Head of caudate nucleus (tissue), 42 donors: ENCODE data around the gene POU3F1.

Source experiments
- DNase-seq, 42 donors: peaks; one replicate each; pipeline versions ENCODE4 v3.0.0 to v3.0.0-alpha.2; 2020 to 2021; ENCODE audit warnings: mixed read lengths in 7 of 42
- intact Hi-C: fragments of 100-400 bp; cut with DNase I; formaldehyde crosslinking; loops from one replicate; pipeline ENCODE4 v1.15.0; 2022

Gene POU3F1

GRCh38 chr1:38014724-38015424, 31.7 kb downstream of the POU3F1 start:
- DNase-seq = no peak
- intact Hi-C loops = loop anchor here (5.0 kb wide), 1 partner anchor 323 kb away; the partner anchor contains the start of gene CDCA8

GRCh38 chr1:38014171-38014570, 32.4 kb downstream of the POU3F1 start:
- DNase-seq = no peak
- intact Hi-C loops = loop anchor here (5.0 kb wide), 1 partner anchor 322 kb away; the partner anchor contains the start of gene CDCA8

DNA sequence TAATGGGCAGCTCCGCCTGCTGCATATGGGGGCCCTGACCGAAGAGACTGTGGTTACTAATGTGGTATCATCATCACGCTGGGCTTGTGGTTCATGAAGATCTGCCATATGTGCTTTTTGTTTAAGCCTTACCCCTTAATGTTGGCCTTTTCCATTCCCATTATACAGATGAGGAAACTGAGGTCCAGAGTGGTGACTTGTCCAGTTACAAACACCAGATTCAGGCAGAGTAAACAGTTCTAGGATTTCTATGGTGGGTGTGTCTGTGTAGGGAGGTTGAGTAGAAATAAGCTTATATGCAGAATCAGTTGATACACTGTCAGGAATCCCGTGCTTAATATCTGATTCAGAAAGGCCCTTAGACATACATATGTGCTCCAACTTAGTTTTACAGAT, 33.4 kb downstream of the POU3F1 start:
- intact Hi-C loops = loop anchor here (5.0 kb wide), 1 partner anchor 321 kb away; the partner anchor contains the start of gene CDCA8
- no peak for DNase-seq

DNA sequence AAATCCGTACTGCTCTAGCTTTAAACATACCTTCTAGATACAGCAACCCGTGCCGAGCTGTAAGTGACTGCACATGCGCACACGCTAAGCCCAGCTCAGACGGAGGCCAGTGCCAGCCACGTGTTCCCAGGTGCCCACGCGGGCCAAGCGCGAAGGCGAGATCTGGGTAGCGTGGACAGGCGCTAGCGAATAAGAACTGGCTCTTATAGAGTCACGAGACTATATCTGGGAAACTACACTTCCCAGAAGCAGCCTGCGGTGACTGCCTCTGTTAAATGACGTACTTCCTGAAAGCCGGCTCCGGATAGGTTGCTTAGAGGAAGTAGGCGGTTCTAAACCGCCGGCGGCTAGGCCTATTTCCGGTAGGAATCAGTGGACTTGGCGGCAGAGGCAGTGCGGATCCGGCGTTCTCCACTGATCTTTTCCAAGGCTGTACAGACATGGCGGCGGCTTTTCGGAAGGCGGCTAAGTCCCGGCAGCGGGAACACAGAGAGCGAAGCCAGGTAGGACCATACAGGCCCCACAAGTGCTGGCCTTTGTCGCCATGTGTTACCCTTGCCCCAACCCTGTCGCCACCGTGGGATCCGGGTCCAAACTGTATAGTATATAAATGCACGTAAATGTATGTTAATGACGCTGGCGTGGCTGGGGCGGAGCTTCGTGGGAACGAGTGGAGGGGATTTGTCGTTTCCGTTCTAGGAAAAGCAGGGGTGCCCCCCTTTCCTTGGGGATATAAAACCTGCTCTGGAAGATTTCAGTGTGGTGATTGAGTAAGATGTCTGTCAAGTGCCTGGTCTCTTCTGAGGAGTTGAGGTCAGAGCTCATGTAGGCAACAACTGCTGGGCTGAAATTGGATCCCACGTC, 34.0 kb downstream of the POU3F1 start, which contains the start of gene UTP11:
TSS of gene UTP11 (plus strand) at position 372 of the 864 bp plus-strand sequence. CDS start at position 441, 69 bp downstream.
- intact Hi-C loops = loop anchor here (5.0 kb wide), 1 partner anchor 320 kb away; the partner anchor contains the start of gene CDCA8

DNA sequence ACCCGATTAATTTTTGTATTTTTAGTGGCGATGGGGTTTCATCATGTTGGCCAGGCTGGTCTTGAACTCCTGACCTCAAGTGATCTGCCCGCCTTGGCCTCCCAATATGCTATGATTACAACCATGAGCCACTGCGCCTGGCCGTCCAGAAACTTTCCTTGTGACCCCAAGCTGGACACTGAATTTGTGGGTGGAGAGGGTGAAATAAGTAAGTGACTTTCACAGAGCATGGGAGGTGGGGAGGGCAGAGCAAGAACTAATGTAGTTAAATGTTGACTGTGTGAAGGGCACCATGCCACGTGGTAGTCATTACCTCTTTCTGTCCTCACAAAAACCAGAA, 36.8 kb downstream of the POU3F1 start:
- intact Hi-C loops = loop anchor here (5.0 kb wide), 1 partner anchor 318 kb away; the partner anchor contains the start of gene CDCA8
- DNase-seq = peak in 1 of 42 donors; percentile 18

More for the DNA sequence above, 34.0 kb downstream of the POU3F1 start, which contains the start of gene UTP11:
- peak; percentile 88 to 99 (median 96) for DNase-seq

DNA sequence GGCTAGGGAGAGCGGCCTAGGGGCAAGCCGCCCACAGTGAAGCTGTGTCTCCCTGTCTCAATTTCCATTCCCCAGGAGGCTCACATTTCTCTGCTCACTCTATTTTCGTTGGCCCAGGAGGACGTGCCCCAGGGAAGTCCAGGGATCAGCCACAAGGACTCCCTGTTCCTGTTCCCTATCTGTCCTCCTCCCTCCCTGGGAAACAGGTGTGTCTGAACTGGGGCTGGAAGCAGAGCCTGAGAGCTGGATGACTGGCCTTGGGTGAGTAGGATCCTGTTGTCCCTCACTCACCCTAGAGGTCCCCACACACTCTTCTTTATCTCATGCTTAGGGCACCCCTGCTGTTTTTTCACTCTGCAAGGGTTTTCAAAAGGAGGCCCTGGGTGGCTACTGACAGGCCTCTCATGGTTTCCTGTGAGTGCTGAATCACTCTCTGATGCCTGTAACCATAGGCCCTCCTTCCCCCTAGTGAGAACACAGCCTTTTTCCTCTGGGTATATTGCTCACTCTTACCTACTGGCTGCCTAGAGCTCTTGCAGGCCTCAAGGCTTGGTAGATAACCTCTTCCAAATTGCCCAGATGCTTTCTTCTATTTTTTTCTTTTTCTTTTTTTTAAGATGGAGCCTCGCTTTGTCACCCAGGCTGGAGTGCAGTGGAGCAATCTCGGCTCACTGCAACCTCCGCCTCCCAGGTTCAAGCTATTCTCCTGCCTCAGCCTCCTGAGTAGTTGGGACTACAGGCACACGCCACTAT, 37.3 kb downstream of the POU3F1 start:
- DNase-seq = no peak

DNA sequence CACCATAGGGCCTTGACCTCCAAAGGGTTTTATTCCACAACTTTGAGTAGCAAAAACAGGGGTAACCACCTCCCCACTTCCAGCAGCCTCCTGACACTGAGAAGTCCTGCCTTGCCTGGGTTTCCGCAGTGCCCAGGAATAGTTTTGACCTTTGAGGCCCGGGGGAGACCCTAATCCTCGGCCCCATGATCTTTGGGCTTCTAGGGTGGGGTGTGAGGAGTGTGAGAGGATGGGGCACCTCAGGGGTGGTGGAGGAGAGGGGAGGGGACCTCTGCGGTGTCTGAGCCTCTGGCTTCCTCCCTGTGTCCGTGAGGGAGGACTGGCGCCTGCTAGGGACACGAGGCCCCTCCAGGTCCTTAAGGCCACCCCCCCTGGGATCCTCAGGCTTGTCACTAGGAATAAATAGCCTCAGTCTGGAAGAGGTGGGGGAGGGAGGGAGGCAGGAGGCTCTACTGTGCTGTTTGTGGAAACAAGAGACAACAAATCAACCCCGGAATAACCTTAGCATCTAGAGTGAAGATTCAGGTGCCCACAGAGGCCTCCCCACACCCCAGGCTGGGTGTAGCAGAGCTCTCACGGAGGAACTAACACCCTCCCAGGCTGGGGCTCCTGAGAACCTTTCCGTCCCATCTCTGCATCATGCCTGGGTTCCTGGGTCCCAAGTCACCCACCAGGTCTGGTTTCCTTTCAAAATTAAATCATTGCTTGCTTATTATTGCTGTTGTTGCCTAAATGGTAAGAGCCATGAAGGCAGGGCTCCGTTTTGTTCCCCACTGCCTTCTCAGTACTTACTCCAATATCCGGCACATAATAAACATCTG, 40.4 kb downstream of the POU3F1 start:
- intact Hi-C loops = no loop called here
- no peak for DNase-seq

More for the DNA sequence above, 37.3 kb downstream of the POU3F1 start:
- intact Hi-C loops = no loop called here

DNA sequence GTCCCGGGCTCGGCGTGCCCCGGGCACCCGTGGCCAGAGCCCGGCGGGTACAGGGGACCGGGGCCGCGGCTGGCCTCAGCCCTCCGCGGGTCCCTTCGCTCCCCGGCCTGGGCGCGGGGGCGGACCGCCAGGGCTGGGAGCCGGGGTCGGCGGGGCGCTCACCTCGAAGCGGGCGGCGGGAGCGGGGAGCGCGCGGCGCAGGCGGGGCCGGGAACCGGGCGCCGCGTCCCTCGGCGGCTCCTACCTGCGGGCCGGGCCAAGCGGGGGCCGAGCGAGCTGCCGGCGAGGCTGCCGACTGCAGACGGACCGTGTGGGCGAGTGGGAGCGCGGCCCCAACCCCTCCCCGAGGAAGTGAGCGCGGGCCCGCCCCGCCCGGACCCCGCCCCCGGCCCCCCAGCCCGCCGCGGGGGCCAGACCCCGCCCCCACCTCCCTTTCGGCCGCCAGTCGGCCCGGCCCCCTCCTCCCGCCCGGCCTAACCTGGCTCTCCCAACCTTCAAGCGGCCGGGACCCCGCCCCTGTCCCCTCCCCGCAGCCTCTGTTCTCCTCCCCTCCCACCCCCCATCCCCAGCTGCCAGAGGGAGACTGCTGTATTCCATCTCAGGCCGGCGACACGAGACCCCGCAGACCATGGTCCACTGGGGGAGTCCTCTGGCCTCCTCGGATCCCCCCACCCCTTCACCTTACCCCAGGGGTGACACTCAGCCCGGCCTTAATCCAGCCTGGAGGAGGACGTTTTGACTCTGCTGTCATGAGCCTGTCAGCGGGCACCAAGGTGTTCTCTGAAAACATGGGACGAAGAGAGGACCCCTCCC, 41.2 kb downstream of the POU3F1 start, which contains the start of gene FHL3:
TSS of gene FHL3 (minus strand) at position 320 of the 813 bp plus-strand sequence. CDS start 6,102 bp downstream, outside the sequence.
- intact Hi-C loops = no loop called here
- DNase-seq = peak in 1 of 42 donors; percentile 30

DNA sequence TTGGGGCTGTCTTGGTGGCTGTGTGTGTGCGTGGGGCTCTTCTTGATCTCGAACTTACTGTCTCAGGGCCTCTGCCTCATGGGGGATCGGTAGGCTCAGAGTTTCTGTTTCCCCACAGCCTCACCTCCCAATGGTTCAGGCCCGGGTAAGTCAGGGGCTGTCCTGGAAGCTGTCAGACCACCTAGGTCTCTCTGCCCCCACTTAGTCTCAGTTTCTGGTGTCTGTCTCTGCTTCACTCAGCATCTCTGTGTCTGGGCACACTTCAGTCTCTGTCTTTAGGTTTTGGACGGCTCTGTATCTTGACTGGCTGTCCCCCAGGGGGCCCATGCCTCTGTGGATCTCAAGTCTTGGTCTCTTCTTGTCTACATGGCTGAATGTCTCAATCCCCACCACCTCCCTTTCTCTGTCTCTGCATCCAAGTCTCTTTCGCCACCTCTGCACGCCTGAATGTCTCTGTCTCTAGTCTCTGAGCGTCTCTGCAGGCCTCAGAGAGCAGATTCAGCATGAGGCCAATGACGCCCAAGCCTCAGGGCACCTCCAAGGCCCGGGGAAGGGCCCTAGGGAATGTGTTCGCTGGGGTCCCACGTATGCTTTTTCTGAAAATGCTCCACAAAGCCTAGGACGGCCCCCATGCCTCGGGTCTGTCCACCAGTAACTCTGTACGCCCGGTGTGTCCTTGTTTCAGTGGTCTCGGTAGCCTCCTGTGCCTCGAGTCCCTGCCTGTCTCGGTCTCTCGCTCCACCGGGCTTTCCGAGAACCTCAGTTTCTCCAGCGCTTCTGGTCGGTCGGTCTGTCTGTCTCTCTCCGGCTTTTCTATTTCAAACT, 42.1 kb downstream of the POU3F1 start:
- intact Hi-C loops = no loop called here
- DNase-seq = no peak

DNA sequence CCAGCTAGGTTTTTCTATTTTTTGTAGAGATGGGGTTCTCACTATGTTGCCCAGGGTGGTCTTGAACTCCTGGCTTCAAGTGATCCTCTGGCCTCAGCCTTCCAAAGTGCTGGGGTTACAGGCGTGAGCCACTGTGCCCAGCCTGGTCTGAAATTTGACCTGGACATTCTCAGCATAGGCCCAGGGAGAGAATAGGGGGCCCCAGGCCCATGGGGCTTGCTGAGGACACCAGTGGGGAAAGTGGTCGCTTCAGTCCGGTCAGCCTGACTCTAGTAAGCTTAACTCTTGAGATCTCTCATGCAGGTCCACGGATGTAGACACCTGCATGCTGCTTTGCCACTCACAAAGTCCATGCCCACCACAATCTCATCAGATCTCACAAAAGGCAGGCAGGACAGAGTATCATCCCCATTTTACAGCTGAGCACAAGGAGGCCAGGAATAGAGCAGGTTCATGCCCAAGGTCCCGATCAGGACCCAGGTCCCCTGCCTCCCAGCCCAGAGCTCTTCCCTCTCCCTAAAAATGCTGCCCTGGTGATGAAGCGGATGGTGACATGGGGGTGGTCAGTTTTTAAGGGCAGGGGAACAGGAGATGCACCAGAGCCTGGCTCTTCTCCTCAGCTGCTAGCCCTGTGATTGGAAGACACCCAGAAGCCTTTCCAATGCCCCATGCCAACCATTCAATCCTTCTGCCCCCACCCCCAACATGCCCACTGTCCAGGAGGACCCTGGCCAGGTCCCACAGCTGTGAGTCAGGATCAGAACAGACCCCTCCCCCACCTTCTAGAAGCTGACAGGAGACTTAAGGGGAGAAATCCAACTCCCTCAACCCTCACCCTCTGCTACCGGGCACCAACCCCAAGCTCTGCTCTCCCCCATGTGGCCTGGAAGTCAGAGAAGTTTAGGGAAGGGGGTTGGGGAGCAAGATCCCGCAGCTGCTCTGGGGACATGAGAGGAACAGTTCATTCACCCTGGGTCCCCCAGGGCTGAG, 43.0 kb downstream of the POU3F1 start:
- intact Hi-C loops = no loop called here
- DNase-seq = peak in 8 of 42 donors; percentile 32 to 74 (median 40)

DNA sequence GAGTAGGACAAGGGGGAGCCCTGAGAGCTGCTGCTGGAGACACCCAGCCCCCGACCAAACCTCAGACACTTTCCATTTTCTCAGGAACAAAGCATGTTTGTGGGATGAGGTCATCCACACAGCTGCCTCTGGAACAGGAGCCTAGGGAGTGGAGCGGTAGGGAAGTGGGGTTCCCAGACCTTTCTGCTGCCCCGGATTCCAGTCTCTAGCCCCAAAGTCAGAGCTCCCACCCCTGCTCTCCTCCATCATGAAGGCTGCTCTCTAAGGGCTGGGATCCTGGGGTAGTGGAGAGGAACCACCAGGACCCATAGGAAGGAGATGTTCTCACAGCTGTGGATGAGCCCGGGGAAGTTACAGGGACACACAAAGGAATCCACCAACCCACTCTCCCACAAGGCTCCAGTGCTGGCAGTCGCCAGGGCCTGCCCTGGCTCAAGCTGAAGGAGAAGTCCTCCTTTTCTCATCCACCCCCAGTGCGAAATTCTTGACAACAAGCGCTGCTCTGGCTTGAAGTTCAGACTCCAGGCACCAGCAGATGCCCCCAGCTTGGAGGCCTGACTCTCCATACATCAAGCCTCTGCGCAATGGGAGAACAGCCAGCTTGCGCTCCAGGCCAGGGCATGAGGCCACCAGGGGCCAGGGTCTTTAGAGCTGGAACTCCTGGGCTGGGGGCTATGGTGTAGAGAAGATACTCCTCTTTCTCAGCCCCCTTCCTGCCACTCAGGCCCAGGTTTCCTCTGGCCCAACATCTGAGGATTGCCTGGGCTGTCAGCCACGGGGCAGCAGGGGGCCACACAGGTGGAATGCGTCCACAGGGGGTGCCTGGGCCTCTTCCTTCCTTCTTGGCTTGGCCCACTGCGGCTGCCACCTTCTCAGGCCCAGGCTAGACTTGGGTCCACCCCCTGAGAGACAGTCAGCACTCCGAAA, 45.8 kb downstream of the POU3F1 start:
- no peak for DNase-seq
- intact Hi-C loops = no loop called here

GRCh38 chr1:38000233-38000528, 46.4 kb downstream of the POU3F1 start:
- DNase-seq = no peak
- intact Hi-C loops = no loop called here

DNA sequence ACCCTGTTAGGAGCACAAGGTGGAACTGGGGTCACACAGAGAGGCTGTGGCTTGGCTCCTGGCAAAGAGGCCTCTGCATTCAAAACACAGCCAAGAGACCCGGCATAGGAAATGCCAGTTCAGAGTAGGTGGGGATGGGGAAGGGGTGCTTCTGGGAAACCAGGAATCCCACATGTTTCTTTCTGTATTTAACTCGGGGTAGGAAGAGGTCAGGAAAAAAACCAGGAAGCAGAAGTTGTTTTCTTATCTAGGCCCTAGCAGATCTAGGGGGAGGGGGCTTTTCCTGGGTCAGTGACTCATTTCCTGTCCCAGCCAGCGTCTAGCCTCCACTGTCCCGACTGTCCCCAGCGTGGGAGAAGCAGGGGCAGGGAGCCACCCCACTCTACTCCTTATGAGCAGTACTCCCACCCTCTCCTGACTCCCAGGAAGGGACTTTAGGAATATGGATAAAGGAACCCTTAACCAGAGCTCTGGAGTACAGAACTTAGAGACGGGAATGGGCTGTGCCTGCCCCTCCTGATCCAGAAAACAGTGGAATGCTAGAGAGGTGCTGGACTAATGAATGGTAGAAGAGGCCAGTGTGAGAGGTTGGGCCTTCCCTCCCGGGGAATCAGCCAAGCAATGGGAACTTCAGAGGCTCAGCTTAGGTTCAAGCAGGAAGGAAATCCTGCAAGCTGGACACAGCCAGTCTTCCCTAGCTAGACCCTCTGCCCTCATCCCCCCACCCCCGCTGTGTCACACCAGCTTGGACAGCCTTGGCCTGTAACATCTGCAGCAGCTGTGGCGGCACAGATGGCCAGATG, 47.0 kb downstream of the POU3F1 start:
- intact Hi-C loops = no loop called here
- peak in 6 of 42 donors; percentile 34 to 51 (median 41) for DNase-seq
